ENCODE measurements around the gene CORIN.
"Not testable (repeated sequence)": the region's sequence is repeated elsewhere in the genome, so short reads cannot be mapped to it uniquely, and the experiment has no call there.

CORIN gene

GRCh38 chr4:47718696-47719095, 119.2 kb downstream of the CORIN start:
- no peak for DNase-seq

GRCh38 chr4:47717188-47717587, 120.7 kb downstream of the CORIN start:
- no peak for DNase-seq

GRCh38 chr4:47715716-47716416, 122.0 kb downstream of the CORIN start:
- no peak for DNase-seq

GRCh38 chr4:47714269-47714668, 123.6 kb downstream of the CORIN start:
- DNase-seq = no peak

DNA sequence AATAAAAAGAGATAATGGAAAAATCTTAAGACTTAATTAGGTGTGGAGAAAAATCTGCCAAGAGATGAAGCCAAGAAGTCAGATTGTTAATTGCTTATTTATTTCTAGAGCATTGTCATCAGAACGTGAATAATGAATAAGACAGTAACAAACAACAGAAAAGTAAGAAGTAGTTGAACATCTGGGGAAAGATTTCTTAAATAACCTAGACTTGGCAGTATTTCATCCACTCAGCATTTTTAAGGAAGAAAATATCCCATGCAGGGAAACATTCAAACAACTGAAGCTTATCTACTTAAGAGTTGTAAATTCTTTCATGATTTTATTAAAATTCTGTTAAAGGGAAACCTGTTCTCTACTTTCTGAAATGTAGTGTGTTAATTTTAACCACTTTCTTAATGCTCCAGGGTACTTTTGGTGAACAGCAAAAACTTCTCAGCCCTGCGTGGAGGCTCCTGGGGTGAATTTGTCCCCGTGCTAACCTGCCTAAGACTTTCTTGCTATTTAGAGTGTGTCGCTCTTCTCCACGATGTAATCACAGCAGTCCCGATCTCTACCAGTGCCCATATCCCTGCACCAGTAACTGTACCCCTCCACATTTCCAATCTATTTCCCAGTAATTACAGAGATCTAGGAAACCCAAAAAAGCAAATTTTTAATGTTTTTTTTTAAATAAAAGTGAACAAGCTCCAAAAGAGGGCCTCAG, 124.6 kb downstream of the CORIN start:
- no peak for DNase-seq

DNA sequence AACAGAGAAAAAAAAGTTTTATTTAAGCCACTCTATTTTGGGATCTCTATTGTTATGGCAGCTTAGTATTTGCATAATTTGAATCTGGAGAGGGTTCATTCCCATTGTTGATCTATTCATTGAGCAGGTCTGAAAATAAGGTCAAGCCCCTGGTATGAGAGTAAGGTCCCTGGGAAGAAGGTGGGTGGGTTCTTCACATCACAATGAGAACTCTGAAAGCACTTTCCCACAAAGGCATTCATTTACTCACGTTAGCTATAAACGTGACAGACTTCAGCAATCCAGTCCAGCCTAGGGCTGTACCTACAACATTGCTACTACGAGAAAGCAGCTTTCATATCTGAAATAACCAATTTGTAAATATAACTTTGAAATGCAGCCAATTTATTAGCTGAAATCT, 126.2 kb downstream of the CORIN start:
- DNase-seq = no peak

DNA sequence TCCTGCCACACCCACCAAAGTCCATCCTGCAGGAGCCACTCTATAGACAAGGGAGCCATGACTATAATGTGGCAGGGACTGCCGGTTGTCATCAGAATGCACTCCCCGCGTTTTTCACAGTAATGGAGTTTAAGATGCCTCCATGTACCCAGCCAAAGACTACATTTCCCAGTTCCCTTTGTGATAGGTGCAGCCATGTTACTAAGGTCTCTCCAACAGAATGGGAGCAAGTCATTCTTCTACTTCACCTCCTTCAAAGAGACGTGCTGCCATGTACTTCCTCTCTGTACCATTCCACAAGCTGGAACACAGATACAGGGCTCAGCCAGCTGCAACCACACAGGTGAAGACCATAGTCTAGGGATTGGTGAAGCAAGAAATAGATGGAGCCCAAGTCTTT, 126.7 kb downstream of the CORIN start:
- DNase-seq = no peak

- not testable (repeated sequence) for DNase-seq
Observed at GRCh38 chr4:47706352-47706751, 131.5 kb downstream of the CORIN start.

DNA sequence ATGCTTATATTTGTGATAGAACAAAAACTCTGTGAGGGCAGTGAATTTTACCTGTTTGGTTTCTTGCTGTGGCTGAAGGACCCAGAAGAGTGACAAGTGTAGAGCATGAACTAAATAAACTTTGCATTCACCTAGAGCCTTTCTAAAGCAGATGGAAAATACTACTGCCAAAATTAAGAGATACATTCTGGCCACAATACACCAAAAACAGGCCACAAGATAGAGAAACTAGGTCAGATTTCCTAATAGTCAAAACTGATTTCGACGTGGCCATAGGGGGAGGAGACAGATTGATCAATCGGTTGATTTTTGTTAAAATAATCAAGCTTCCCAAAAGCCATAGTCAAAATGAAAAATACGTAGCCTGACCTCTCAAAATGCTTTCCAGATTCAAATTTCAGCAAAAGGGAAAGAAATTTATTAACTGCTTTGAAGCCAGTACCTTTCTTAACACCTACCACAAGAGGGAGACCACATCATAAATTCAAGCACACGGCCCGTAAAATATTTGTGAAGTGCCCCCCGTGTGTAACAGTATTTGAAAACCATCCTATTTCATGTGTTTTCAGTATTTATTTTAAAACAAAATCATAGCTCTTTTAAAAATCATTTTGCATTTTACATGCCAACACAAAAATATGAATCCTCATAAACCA, 132.4 kb downstream of the CORIN start:
- DNase-seq = no peak

DNA sequence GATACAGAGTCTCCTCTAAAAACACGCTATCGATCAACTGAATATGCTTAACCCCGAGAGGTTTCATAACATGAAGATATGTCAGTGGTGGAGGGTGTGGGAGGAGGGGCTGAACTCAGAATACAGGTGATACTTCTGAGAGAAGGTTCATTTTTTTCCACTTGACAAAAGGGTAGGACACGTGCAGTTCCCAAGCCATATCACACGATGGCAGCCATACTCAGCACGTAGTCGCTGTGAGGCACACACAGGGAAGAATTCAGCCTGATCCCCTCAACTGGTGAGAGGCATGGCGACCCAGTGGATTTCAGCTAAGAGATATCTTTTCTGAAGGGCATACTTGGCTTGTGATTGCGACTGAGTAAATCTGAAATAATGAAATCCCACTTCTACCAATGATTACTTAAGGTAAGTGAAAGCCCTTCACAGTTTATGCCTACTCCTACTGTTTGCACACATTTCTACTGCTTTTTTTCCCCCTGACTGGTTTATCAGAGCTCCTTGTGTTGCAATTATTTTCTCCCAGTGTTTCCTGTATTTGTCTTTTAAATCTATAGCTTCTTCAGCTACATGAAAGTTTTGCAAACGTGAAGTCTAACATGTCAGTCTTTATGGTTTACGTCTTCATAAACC, 133.1 kb downstream of the CORIN start:
- DNase-seq = peak; percentile 53

DNA sequence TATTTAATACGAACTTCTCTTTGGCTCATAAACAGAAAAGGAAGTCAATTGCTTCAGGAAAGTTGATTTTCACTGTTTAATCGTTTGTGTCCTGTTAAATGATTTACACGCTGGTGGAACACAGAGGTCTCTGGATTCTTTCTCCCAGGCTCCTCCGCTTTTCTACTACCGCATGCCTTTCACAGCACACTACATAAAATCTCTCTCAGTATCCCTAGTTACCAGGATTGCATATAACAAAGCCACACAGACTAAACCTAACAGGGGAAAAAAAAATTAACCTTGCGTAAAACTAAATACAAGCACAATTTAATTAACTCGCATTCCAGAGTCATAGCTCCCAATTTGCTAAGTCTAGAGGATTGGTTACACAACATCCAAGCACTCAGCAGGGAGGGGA, 133.9 kb downstream of the CORIN start:
- DNase-seq = no peak

DNA sequence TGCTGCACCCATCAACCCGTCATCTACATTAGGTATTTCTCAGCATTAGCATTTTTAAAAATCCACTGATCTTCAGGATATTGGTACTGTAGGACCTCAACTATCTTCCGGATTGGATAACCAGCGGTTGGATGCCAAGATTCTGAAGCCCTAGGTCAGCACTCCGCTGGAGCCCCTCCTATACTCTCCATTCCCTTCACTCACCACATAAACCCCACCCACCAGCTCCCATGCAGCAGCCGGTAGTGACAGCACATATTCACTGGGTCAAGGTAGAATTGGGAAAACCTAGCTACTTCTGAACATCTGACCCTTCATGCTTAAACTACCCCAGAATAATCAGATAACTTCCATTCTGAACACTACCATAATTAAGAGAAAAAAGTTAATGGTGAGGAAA, 134.9 kb downstream of the CORIN start:
- DNase-seq = no peak

DNA sequence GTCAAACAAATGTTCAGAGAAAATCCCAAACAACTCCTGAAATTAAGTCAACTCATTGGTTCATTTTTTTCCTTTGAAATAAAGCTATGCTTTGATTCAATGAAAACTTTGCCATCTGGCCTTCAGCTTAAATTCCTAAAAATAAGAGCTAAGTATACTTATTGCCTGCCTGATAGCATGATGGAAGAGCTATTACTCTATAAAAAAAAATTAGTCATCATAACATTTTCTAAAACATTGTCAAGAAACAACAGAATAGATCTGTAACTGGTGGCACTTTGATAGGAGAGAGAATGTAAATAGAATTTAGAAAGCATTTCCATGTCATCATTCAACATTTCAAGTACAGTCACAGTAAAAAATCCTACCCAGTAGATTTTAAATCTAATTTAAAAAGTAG, 136.6 kb downstream of the CORIN start:
- DNase-seq = no peak

- no peak for DNase-seq
Observed at GRCh38 chr4:47698837-47699236, 139.0 kb downstream of the CORIN start.

GRCh38 chr4:47696823-47697222, 141.0 kb downstream of the CORIN start:
- no peak for DNase-seq

- no peak for DNase-seq
Observed at GRCh38 chr4:47695260-47695659, 142.6 kb downstream of the CORIN start.

- no peak for DNase-seq
Observed at GRCh38 chr4:47694322-47694721, 143.5 kb downstream of the CORIN start.

DNA sequence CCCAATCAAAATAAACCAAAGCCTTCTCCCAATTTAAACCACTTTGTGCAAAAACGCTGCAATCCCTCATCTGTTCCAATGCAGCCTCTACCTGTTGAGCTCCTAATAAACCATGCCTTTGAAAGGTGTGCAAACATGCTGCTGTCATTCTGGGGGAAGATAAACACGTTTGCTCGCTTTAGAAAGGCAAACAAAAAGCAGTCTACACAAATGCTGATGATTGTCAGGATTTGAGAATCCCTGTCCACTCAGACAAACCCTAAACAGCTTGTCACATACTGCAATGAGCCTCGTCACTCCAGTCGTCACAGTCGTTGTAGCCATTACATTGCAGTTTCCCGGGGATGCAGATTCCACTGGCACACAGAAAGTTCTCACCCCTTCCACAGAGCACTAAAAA, 145.2 kb downstream of the CORIN start:
- DNase-seq = no peak

GRCh38 chr4:47691757-47692383, 146.0 kb downstream of the CORIN start:
- not testable (repeated sequence) for DNase-seq

- DNase-seq = no peak
Observed at GRCh38 chr4:47690611-47691010, 147.3 kb downstream of the CORIN start.

DNA sequence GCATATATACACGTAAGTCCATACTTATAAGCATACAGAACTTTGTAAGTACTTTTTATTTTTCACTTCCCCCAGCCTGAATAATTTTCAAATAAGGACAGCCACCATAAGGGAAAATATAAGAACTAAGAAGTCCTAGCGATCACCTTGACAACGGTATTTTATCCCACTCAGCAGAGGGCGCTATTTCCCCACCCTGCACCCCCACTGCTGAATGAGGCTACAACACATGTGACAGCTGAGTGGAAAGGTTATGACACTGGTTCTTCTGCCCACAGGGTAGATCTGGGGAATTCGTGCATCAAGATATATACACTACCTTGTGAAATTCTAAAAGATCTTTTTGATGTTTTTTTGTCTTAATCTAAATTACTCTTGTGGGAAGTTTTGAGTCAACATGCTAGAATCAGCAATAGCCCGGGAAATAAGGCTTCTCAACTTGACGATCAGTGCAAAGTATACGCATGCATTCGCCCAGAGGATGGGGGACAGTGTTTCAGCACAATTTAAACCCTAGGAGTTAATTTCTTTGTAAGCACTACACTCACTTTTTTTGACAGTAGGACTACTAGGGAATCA, 151.5 kb downstream of the CORIN start:
- no peak for DNase-seq

DNA sequence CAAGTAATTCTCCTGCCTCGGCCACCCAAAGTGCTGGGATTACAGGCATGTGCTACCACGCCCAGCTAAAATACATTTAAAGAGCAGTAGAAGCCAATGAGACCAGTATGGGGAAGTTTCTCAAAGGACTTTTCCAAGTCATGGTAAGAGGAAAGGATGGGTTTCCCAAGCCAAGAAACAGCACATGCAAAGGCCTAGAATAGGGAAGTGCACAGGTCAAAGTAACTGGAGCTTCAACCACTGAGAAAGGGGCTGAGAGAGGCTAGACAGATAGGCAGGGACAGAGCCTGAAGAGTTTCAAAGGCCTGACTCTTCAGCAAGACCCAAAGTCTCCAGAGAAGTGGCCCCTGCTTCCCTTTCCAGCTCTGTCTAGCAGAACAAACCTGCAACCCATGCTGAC, 162.1 kb downstream of the CORIN start:
- DNase-seq = no peak

DNA sequence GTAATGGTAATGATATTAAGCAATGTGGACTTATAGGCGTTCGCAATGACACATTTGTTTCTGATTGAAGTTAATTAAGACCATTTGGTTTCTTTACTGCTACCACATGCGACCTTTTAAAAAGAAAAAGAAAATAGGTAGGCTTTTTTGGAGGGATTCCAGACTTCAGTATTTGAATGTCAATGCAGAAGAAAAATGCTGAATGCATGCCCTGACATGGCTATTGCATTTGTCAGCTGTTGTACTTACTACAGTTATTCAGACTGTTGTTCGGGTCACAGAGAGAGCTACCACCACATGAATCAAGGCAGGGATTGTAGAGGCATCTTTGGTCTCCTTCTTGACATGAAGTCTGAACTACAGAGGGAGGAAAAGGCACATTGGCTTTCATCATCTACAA, 163.7 kb downstream of the CORIN start:
- DNase-seq = no peak

Data from left hindlimb (tissue), 1 donor.